Endodermal cell (in vitro differentiated cells): ENCODE data around the gene TNIK. TPM values are rescaled to one million over a fixed set of nuclear protein-coding genes. Genes with fewer than 3 reads are reported as not detected.

Source experiments
- DNase-seq: peaks from one replicate; pipeline ENCODE4 v3.0.0-alpha.2; 2017
- H3K27ac ChIP-seq: 2 replicates; pipeline ENCODE4 v1.5.1; 2013; ENCODE audit warnings: mild to moderate bottlenecking, low read depth, low read length, moderate library complexity
- H3K27me3 ChIP-seq: 2 replicates; pipeline ENCODE4 v1.6.1; 2013; ENCODE audit warnings: mild to moderate bottlenecking, low read length, moderate library complexity; ENCODE audit not compliant: insufficient read depth, control insufficient read depth, poor library complexity, severe bottlenecking
- H3K36me3 ChIP-seq: 2 replicates; pipeline ENCODE4 v1.7.0; 2013; ENCODE audit warnings: mild to moderate bottlenecking, low read length, moderate library complexity; ENCODE audit not compliant: control insufficient read depth, insufficient read depth
- H3K4me1 ChIP-seq: one replicate; pipeline ENCODE4 v1.7.0; 2013; ENCODE audit warnings: low read length; ENCODE audit not compliant: control insufficient read depth, insufficient read depth
- H3K4me3 ChIP-seq: 2 replicates; pipeline ENCODE4 v1.5.1; 2013; ENCODE audit warnings: mild to moderate bottlenecking, low read length, moderate library complexity
- H3K9ac ChIP-seq: 2 replicates; pipeline ENCODE4 v1.6.1; 2013; ENCODE audit warnings: mild to moderate bottlenecking, low read length, moderate library complexity; ENCODE audit not compliant: poor library complexity, severe bottlenecking; ENCODE audit errors: extremely low read depth
- H3K9me3 ChIP-seq: 2 replicates; pipeline ENCODE4 v1.6.1; 2013; ENCODE audit warnings: mild to moderate bottlenecking, low read length, moderate library complexity; ENCODE audit not compliant: control insufficient read depth
- H3K27ac Mint-ChIP-seq: 2 replicates; pipeline ENCODE4 v1.8.0; 2020; ENCODE audit warnings: mixed read lengths
- H3K27me3 Mint-ChIP-seq: 2 replicates; pipeline ENCODE4 v1.8.0; 2021; ENCODE audit warnings: mild to moderate bottlenecking, mixed read lengths; ENCODE audit not compliant: insufficient read depth
- H3K36me3 Mint-ChIP-seq: 2 replicates; pipeline ENCODE4 v1.8.0; 2020; ENCODE audit warnings: low read depth, mixed read lengths
- H3K4me1 Mint-ChIP-seq: 2 replicates; pipeline ENCODE4 v1.8.0; 2020; ENCODE audit warnings: mixed read lengths
- H3K4me3 Mint-ChIP-seq: 2 replicates; pipeline ENCODE4 v1.8.0; 2020; ENCODE audit warnings: mild to moderate bottlenecking, moderate library complexity, mixed read lengths
- H3K9me3 Mint-ChIP-seq: 2 replicates; pipeline ENCODE4 v1.8.0; 2020; ENCODE audit warnings: mild to moderate bottlenecking, mixed read lengths
- CTCF ChIP-seq: fragments of 200-600 bp; sonication (generic); conservative IDR thresholded peaks from 2 replicates; pipeline ENCODE4 v1.5.0; 2021; ENCODE audit warnings: antibody characterized with exemption, mild to moderate bottlenecking
- WGBS, 2 experiments: methylation state at CpG; one replicate each; pipeline versions ENCODE4 v1.1.5 to v1.1.7; 2013; ENCODE audit warnings: missing lambda C conversion rate in 2 of 2, mixed read lengths in 1 of 2; ENCODE audit not compliant: insufficient coverage in 1 of 2, insufficient read length in 1 of 2; 5-methylcytosine and 5-hydroxymethylcytosine counted together
- total RNA-seq, 2 donors: library from RNA; stranded (reverse); fragmentation: NEBNext Ultra II Directional in 1 of 2; extraction: Animal tissue kit (Norgen Biotek cat#: 25700) in 1 of 2; gene quantifications; 2 replicates in 1 of 2; 3 replicates in 1 of 2; pipeline ENCODE4 v1.2.1, GENCODE V29; 2021

TNIK gene
- total RNA-seq, 2 donors from 2014 or later = 12.2 to 14.9 TPM

- DNase-seq = no peak
- Mint-ChIP-seq H3K4me3 (no peak overlapping the region), H3K4me1 (peaks cover 29% of the 10 kb centered on the region), H3K36me3 (no peaks in the 10 kb centered on the region), H3K27me3 (no peaks in the 10 kb centered on the region), H3K27ac (no peak overlapping the region), H3K9me3 (no peaks in the 10 kb centered on the region)
- 78 to 100% methylated on average over 2 to 4 of the region's 4 CpGs for WGBS, 2 experiments
- Histone ChIP-seq H3K4me1 (no peaks in the 10 kb centered on the region), H3K4me3 (no peak overlapping the region), H3K27me3 (no peaks in the 10 kb centered on the region), H3K9me3 (no peaks in the 10 kb centered on the region), H3K27ac (no peak overlapping the region), H3K9ac (no peak overlapping the region), H3K36me3 (no peaks in the 10 kb centered on the region)
- TF ChIP-seq CTCF = no peak
Measured at GRCh38 chr3:171046760-171047159, 413.4 kb downstream of the TNIK start.

GRCh38 chr3:171044835-171045793, 415.1 kb downstream of the TNIK start:
- TF ChIP-seq CTCF = no peak
- H3K9me3 ChIP-seq = no peaks in the 10 kb centered on the region
- no peak overlapping the region for H3K4me3 ChIP-seq
- no peak overlapping the region for H3K4me3 Mint-ChIP-seq
- no peak overlapping the region for H3K27ac ChIP-seq
- H3K36me3 Mint-ChIP-seq = no peaks in the 10 kb centered on the region
- no peaks in the 10 kb centered on the region for H3K4me1 ChIP-seq
- no peak overlapping the region for H3K27ac Mint-ChIP-seq
- H3K9ac ChIP-seq = no peak overlapping the region
- no peaks in the 10 kb centered on the region for H3K36me3 ChIP-seq
- H3K27me3 Mint-ChIP-seq = no peaks in the 10 kb centered on the region
- DNase-seq = no peak
- 95% methylated on average over 6 to 14 of the region's 14 CpGs for WGBS, 2 experiments
- peaks cover 28% of the 10 kb centered on the region for H3K4me1 Mint-ChIP-seq
- H3K9me3 Mint-ChIP-seq = no peaks in the 10 kb centered on the region
- H3K27me3 ChIP-seq = no peaks in the 10 kb centered on the region

- no peaks in the 10 kb centered on the region for H3K27me3 ChIP-seq
- H3K4me3 ChIP-seq = no peak overlapping the region
- no peaks in the 10 kb centered on the region for H3K4me1 ChIP-seq
- no peak overlapping the region for H3K27ac ChIP-seq
- Mint-ChIP-seq H3K27ac (no peak overlapping the region), H3K4me1 (peaks cover 24% of the 10 kb centered on the region), H3K9me3 (no peaks in the 10 kb centered on the region), H3K36me3 (no peaks in the 10 kb centered on the region), H3K4me3 (no peak overlapping the region), H3K27me3 (no peaks in the 10 kb centered on the region)
- TF ChIP-seq CTCF = no peak
- no peak overlapping the region for H3K9ac ChIP-seq
- no peaks in the 10 kb centered on the region for H3K36me3 ChIP-seq
- WGBS, 2 experiments = 59% methylated on average over 1 of the region's 1 CpG; no CpG with 5 or more reads in 1 of the 2 experiments
- no peaks in the 10 kb centered on the region for H3K9me3 ChIP-seq
- no peak for DNase-seq
Measured at GRCh38 chr3:171044384-171044783, 415.8 kb downstream of the TNIK start.
